Ishikawa (cell line): ENCODE results near the gene ACHE.

ENCODE experiments used
- CEBPB ChIP-seq: IDR thresholded peaks from 2 replicates; pipeline ENCODE4 v1.6.1; 2012
- EP300 ChIP-seq: IDR thresholded peaks from 2 replicates; pipeline ENCODE4 v1.6.1; 2012; ENCODE audit warnings: borderline replicate concordance
- FOXM1 ChIP-seq: IDR thresholded peaks from 2 replicates; pipeline ENCODE4 v1.6.1; 2012; ENCODE audit warnings: low read depth, borderline replicate concordance
- MAX ChIP-seq: IDR thresholded peaks from 2 replicates; pipeline ENCODE4 v1.6.1; 2012
- NFIC ChIP-seq: IDR thresholded peaks from 2 replicates; pipeline ENCODE4 v1.6.1; 2012
- RAD21 ChIP-seq: IDR thresholded peaks from 2 replicates; pipeline ENCODE4 v1.6.1; 2012; ENCODE audit warnings: low read depth
- REST ChIP-seq: IDR thresholded peaks from 2 replicates; pipeline ENCODE4 v1.6.1; 2012; ENCODE audit warnings: low read depth, mild to moderate bottlenecking
- TAF1 ChIP-seq: IDR thresholded peaks from 2 replicates; pipeline ENCODE4 v1.6.1; 2012; ENCODE audit warnings: low read depth, mild to moderate bottlenecking
- TCF12 ChIP-seq: IDR thresholded peaks from 2 replicates; pipeline ENCODE4 v1.6.1; 2012; ENCODE audit warnings: low read depth
- USF1 ChIP-seq: IDR thresholded peaks from 2 replicates; pipeline ENCODE4 v1.6.1; 2012
- YY1 ChIP-seq: IDR thresholded peaks from 2 replicates; pipeline ENCODE4 v1.6.1; 2012; ENCODE audit warnings: low read depth
- ZBTB7A ChIP-seq: IDR thresholded peaks from 2 replicates; pipeline ENCODE4 v1.6.1; 2012; ENCODE audit warnings: low read depth

- TF ChIP-seq EP300 (no peak), NFIC (no peak), RAD21 (no peak), REST (no peak), YY1 (no peak), TCF12 (no peak), TAF1 (no peak), MAX (no peak), USF1 (no peak), ZBTB7A (no peak), FOXM1 (no peak), CEBPB (no peak)
Observed at GRCh38 chr7:100944138-100944537, 48.5 kb upstream of the ACHE start.
